Cardiac septum (tissue), 1 donor: Measurements from ENCODE around the gene GASK1B. TPM values are rescaled to one million over a fixed set of nuclear protein-coding genes. Genes with fewer than 3 reads are reported as not detected.
A peak's percentile ranks its signal among the peaks of the same experiment; 100 is the strongest.

Experiments
- DNase-seq: peaks from one replicate; pipeline ENCODE4 v3.0.0-alpha.2; 2020; ENCODE audit warnings: low spot score
- intact Hi-C: fragments of 100-400 bp; cut with DNase I; formaldehyde crosslinking; loops from one replicate; pipeline ENCODE4 v1.14.0; 2022
- total RNA-seq: library from RNA; stranded (reverse); fragmentation: NEBNext Ultra II Directional; extraction: Animal tissue kit (Norgen Biotek cat#: 25700); gene quantifications from one replicate; pipeline ENCODE4 v1.2.1, GENCODE V29; 2021
- donor health status: DM: no; HTN: no; CAD: no.

The GASK1B gene
- total RNA-seq, 1 donor from 2014 or later: 90.6 TPM

DNA sequence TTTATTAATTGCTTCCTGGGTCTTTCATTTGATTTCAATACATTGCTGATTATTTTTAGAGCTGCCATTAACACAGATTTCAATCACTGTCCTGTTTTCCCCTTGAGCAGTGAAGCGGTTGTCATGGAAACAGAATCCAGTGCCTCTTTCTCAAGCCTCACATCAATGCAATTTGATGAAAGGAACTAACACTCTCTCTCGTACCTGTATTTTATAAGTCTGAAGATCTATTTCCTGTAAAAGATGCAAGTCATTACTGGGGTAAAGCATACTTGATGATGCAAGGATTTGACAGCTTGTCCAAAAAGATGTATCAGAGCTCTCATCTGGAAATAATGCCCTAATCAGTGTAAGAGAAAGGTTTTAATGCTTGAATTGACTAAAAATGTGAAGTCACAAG, 17.9 kb upstream of the GASK1B start:
- DNase-seq: no peak
- intact Hi-C loops: no loop called here

DNA sequence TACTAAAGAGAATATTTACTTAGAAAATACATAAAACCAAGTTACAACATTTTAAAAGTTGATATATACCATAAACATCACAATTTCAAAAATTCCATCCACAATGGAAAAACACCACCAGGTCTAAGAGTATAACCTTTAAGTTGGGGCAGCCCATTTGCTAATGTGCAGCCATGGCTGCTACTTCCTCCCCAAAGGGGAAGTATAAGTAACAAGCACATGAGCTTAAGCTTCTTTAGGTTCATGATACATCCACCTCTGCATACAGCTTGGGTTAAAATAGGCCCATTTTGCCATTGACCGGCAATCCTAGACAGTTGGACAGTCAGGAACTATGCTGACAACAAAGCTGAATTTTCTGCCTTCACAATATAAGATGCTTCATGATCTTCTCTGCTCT, 16.6 kb upstream of the GASK1B start:
- intact Hi-C loops: no loop called here
- DNase-seq: no peak

DNA sequence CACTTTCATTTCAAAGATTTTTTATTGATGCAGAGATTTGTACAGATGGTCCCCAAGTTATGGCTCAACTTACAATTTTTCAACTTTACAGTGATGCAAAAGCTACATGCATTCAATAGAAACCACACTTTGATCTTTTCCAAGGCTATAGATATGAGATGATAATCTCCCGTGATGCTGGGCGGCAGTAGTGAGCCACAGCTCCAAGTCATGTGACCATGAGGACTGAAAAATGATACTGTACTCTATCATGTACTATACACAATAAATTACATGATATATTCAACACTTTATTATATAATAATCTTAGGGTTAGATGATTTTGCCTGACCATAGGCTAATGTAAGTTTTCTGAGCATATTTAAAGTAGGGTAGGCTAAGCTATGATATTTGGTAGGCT, 14.0 kb upstream of the GASK1B start:
- no peak for DNase-seq
- intact Hi-C loops: no loop called here

DNA sequence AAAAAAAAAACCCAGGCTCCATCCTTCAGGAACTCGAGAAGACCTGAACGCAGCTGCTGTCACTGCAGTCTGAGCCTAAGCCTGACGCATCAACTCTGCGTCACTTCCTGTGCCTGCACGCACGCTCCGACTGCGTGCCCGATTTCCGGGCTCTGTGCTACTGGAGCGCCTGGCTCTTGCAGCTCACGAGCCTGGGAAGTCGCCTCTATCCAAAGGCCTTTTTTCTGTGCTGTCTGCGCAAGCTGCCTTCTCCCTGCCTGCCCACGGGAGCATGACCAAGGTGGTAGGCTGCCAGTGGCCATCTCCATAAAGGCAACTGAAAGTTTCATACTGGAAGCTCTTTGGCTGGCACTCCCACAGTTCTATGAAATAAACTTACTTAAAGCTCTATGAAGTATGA, 9.9 kb upstream of the GASK1B start:
- intact Hi-C loops: no loop called here
- no peak for DNase-seq

DNA sequence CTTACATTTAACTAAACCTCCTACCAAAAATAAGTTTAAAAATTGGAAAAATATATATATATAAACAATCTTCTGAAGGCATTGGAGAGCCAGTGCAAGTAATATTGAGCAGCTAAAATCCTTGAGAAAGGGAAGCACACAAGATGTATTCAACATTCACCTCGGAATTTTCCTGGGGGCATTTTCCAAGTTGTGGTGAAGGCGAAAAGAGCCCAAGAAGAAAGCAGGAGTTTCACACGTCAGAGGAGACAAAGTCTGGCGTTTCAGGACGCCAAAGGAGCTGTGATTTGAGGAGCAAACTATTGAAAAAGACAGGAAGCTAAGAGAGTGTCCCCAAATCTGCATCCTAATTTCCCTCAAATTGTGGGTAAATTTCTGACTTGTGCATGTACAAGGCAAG, 9.1 kb upstream of the GASK1B start:
- no peak for DNase-seq
- intact Hi-C loops: no loop called here

DNA sequence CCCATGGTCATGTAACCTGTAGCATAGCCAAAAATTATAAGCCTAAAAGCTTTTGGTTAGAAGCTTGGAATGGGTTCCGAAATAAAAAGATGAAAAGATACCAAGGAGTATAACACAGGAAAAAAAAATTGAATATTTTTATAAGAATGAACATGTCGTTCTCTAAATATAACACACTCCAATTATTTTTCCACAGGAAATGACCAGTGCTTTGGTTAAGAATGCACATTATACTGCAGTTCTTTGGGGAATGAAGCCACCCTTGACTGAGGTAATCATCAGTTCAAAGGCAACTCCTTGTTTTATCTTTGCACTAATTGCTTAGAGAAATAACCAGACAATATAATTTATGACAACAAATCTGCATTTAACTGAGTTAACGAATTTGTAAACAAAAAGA, 6.6 kb upstream of the GASK1B start:
- no peak for DNase-seq
- intact Hi-C loops: loop anchor here (5.0 kb wide), 1 partner anchor 73 kb away; no protein-coding TSS in a partner anchor

DNA sequence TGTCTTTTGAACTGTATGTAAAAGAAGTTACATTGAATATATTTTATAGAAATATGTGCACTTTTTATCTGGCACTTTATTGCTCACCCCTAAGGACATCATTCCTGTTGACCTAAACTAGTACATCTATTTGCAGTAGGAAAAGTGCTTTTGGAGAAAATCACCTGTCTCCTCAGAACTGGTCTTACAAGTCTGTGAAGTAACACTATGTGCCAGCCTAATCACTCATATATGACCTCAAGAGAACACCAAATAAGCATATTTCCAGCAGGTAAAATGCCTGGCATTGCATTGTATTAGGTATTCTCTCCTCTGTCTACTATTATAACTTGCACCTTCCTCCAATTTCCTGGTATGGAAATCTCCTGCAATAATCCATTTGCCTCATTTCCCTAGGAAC, 4.0 kb upstream of the GASK1B start:
- intact Hi-C loops: loop anchor here (5.0 kb wide), 1 partner anchor 76 kb away; no protein-coding TSS in a partner anchor
- DNase-seq: no peak

DNA sequence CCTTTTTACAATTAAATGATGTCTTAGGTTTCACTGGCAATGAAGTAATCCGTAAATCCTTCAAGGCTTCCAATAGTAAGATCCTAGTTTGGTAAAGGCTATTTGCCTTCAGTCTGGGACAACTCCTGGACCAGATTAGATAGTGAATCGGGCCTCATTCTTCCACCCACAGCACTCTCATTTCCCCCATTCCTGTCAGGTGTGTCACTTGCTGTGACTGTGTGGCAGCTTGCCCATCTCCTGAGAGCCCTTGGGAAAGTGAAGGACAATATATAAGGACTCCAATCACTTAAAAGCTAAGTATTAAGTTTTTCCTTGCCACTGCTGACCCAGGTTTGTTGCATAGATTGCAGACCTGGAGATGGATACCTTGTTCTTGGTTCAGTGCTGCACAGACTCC, 3.3 kb upstream of the GASK1B start:
- intact Hi-C loops: loop anchor here (5.0 kb wide), 1 partner anchor 76 kb away; no protein-coding TSS in a partner anchor
- DNase-seq: no peak

DNA sequence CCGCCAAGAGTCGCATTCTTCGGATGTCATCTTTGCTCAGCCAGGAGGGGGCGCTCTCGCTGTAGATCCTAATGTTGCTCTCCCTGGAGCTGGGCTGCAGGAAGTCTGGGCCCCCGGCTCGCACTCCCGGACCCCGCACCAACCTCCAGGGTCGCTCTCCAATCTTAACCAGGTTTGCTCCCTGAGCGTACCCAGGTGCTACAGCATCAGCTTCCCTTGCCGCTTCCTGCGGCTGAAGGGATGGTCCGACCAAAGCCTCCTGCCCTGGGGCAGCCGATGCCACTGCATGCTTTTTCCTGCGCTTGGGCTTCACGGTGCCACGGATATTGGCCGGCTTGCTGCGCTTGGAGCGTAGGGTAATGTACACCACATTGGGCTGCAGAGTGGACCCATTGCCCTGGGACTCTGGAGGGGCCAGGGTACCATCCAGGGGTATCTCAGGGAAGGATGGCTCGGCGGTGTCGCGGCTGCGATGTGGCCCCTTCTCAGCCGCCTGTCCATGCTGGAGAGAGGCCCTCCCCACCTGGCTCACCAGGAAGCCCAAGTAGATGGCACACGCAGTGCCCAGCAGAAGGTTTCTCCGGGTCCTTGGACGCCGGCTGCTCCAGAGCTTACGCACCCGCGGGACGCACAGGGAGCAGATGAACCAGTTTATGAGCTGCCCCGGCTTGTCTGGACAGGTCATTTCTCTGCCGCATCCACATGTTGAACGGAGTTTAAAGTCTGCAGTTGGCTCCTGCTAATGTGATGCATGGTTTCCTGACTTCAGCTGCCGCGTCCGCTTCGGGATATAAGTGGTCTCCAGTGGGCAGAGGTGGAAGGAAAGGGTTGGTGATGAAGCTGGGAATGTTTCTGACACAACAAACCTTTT, 1.9 kb downstream of the GASK1B start:
- peak; percentile 92 for DNase-seq
- intact Hi-C loops: loop anchor here (1.0 to 5.0 kb wide), 2 partner anchors 49 to 179 kb away; no protein-coding TSS in a partner anchor

DNA sequence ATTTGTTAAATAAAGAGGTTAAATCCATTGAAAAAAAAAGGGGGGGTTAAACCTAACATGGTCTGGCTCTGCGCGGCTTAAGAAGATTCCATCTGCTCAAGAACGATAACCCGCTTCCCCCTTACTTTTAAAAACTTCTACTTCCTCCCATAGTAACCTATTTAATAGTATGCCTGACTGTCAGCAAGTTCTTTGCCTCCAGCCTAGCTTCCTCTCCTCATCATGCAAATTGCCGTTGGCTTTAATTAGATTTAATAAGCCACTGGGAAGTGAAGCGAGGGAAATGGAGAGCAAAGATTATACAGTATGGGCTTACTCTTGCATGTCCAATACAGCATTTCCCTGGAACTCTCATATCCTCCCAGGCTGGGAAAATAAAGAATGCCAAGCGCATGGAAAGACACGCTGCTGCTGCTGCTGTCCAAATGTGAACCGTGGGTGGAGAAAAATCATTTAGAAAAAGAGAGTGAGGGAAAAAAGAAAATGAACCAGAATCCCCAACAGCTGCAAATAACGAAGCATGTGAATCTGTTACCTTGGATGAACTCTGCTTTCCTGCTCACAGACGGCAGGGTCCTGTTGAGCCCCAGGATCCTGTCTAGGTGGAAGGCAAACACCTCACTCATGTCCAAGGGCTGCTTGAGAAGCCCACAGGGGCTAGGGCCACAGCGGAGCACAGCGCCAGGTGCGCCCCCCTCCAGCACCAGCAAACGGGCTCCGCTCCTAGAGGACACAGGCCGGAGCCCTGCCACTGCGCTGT, 2.7 kb downstream of the GASK1B start:
- intact Hi-C loops: loop anchor here (5.0 kb wide), 1 partner anchor 48 kb away; no protein-coding TSS in a partner anchor
- no peak for DNase-seq

DNA sequence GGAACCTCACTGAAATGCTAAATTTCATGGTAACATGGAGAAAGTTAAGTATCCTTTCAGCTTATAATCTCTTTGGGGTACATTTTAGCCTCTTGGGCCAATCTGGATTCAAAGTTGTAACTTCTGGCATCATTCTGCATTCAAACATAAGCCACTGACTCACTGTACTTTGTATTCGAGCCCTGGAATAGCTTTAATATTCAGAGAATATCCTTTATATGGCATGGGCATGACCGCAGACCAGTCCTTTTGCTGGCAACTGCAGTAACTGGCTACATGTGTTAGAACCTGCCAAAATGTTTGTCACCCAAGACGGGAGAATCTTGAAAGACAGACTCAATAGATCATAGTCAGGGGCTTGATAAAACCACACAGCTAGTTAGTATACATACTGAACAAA, 3.3 kb downstream of the GASK1B start:
- no peak for DNase-seq
- intact Hi-C loops: no loop called here

DNA sequence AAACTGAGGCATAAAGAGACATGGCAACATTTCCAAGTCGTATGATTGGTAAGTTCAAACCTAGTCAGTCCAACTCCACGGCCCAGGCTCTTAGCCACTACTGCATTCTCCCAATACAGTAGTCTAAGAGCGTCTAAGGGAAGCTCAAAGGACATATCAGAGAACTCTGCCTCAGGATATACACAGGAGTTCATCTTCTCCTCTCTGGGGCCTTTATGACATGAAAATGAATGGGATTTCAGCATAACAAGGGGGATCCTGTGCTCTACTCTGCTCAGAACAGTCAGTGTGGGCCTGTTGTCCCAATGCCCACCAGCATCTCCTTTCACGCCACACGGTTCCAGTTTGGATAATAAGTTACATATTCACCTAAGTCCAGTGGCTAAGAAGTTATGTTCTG, 4.2 kb downstream of the GASK1B start:
- no peak for DNase-seq
- intact Hi-C loops: no loop called here

DNA sequence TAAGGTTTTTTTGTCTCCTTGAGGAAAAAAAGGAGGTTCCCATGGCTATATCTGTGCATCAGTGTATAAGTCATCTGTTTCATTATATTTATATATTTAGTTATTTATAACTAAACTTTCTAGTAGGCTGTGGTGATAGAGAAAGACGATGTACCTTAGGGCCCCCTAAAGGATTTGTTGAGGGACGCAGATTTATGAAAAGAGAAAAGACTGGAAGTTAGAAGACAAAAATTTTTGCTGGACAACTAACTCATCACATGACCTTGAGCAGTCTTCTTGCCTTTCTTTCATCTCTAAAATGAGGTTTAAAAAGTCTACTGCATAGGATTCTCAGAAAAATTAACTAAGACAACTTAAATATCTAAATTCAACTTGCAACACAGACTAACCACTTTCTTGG, 6.1 kb downstream of the GASK1B start:
- DNase-seq: no peak
- intact Hi-C loops: loop anchor here (2.0 kb wide), 1 partner anchor 164 kb away; no protein-coding TSS in a partner anchor

DNA sequence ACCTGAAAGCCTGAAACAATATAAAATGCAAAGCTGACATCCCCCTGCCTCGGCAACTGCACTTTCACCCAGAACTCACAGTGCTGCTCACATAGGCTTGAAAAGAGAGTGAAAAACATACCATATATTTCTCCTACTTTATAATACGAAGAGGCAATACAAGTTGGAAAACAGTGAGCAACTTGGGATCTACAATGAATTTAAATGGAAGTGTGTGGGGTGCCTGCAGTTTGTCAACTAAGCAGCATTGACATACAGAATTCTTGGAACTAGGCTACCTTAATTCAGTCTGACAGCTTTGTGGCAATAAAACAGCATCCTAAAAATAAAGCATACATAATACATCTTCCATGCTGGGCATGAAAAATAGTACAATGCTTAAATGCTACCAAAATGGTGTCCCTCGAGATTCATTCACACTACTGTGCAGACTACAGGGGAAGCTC, 8.0 kb downstream of the GASK1B start:
- no peak for DNase-seq
- intact Hi-C loops: no loop called here

DNA sequence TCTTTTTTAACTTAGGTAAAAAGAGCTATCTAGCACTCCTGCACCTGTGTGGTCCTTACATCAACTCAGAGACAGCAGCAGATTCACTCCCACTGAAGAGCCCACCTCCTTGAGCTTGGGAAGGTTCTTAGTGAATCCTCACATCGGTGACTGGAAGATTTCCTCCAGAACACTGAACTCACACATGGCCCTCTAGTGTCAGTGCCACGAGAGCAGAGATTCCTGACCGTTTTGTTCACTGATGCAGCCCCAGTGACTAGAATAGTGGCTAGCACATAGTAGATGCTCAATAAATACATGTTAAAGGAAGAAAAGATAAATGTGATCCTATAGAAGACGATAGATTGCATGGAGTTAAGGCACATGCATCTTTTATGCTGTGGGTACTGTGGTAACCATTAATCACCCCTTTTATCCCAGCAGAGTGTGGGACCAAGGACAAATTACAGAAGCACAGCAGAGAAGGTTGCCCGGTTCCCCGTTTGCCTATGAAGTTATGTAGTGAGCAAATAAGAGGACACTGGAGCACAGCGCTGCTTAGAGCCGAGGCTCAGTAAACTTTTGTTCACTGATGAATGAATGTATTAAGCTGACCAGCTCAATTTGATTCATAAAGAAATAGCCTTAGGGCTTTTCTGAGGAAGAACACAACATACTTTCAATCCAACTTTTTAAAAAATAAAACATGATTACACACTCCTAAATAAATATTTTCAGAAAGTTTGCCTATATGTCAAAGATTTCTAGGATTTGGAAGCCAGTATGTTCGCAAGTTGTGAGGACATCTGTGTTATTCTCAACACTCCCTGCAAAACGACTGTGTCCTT, 8.7 kb downstream of the GASK1B start:
- intact Hi-C loops: no loop called here
- no peak for DNase-seq

DNA sequence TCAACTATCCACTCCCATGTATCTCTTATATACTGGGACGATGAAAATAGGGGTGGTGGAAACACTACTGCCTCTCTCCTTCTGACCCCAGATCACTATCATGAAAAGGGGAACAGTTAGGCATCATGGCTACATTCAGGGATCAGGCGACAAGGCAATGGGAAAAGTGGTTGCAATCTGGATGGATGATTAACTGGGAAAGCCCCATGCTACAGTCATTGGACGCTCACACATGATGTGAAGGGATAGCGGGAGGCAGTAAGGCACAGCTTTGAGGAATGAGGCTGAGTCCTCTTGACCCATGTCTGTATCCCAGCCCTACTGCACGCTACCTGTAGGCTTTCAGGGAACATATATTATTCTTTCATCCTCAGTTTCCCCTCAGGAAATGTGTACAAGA, 10.2 kb downstream of the GASK1B start:
- intact Hi-C loops: no loop called here
- no peak for DNase-seq

DNA sequence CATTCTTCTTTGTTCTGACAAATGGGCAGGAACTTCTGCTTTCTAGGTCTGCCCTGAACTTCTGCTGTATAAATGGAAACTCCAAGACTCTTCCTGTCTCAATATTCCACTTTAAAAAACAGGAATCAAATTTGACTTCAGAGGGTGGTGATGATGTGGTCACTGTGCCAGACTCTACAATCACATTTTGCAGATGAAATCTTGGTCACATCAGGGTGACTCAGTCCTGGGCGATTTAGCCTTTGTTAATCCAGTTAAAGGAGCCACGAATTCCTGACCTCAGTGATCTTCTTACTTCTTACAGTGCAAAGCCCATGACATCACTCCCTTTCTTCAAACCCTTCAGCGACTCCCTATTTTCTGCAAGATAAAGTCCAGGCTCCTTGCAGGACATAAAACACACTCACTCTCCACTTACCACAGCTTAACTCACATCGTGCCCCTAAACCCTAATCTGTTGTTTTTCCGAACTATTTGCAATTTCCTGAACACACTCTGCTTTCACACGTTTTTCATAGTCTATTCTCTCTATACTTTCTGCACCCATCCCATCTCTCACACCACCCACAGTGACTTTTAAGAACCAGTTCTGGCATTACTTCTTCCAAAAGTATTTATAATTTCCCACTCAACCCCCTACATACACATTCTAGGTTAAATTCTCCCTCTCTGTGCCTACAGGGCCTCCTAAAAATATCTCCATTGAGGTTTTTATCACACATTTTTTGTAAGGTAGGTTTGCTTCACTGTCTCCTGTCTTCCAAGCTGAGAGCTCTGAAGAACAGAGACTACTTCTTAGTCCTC, 11.1 kb downstream of the GASK1B start:
- intact Hi-C loops: no loop called here
- no peak for DNase-seq

DNA sequence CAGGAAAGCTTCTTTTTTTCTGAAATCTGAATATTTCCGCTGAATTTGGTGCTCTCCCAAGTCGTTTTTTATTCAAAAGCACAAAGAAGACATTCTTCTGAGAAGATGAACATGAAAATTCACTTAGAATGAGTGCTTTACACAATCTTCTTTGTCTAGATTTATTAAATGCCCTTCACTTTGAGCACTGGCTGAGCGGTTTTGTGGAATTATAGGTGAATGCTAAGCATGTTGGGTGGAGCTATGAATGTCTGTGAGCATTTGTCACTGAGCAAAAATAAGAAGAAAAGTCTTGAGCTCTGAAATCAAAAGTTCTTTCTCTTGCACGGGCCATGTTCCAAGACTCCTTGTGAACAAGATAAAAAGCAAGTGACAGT, 13.1 kb downstream of the GASK1B start:
- DNase-seq: no peak
- intact Hi-C loops: no loop called here
